Measurements from ENCODE around the gene KCNQ1. TPM values are rescaled to one million over a fixed set of nuclear protein-coding genes. Genes with fewer than 3 reads are reported as not detected.

The KCNQ1 gene
- total and polyA plus RNA-seq, 2 experiments from 2014 or later: 0.45 to 0.87 TPM

- TF ChIP-seq ZNF462 (CRISPR knock-in tag; IDR thresholded peaks at IDR 0.05) (no peak), ZNF331 (CRISPR knock-in tag; IDR thresholded peaks at IDR 0.05; ENCODE audit: low read depth) (no peak), REST (IDR thresholded peaks at IDR 0.05; ENCODE audit: unreplicated experiment) (no peak), EZH2 (IDR thresholded peaks at IDR 0.05; ENCODE audit: low read depth, unreplicated experiment) (no peak), ETS1 (IDR thresholded peaks at IDR 0.05) (no peak), CREB1 (CRISPR knock-in tag; IDR thresholded peaks at IDR 0.05; ENCODE audit: low read depth) (no peak), NANOG (IDR thresholded peaks at IDR 0.05; ENCODE audit: borderline replicate concordance) (no peak), EZH2phosphoT487 (IDR thresholded peaks at IDR 0.05; ENCODE audit: unreplicated experiment) (no peak), POLR2AphosphoS5 (IDR thresholded peaks at IDR 0.05; ENCODE audit: low read depth) (no peak), ZNF114 (CRISPR knock-in tag; IDR thresholded peaks at IDR 0.05) (no peak)
Measured at GRCh38 chr11:2762451-2762850, 317.6 kb downstream of the KCNQ1 start (continued).

All from GM23338 (cell line).